PFSK-1 (cell line): ENCODE data around the gene GPR108.

Source experiments
- FOXP2 ChIP-seq: optimal IDR thresholded peaks from 2 replicates; pipeline ENCODE3; 2011; ENCODE audit warnings: borderline replicate concordance, control low read depth, inconsistent platforms; ENCODE audit not compliant: insufficient read depth; ENCODE audit errors: extremely low read length, extremely low read depth
- POLR2AphosphoS5 ChIP-seq: IDR thresholded peaks from 2 replicates; pipeline ENCODE4 v1.6.1; 2012; ENCODE audit warnings: low read depth, mild to moderate bottlenecking, control low read depth, low read length, moderate library complexity
- REST ChIP-seq, 2 experiments: IDR thresholded peaks; 2 replicates each; pipeline versions ENCODE4 v1.6.1 to v1.8.0; 2011 to 2012; ENCODE audit warnings: low read depth in 2 of 2, low read length in 2 of 2, control low read depth in 1 of 2, inconsistent platforms in 1 of 2, mild to moderate bottlenecking in 1 of 2, moderate library complexity in 1 of 2; ENCODE audit not compliant: insufficient read depth in 1 of 2
- SIN3A ChIP-seq: IDR thresholded peaks from 2 replicates; pipeline ENCODE4 v1.6.1; 2012; ENCODE audit warnings: mild to moderate bottlenecking, low read length, moderate library complexity, borderline replicate concordance; ENCODE audit not compliant: insufficient read depth
- TAF1 ChIP-seq: IDR thresholded peaks from 2 replicates; pipeline ENCODE4 v1.6.1; 2012; ENCODE audit warnings: low read length, control low read depth, borderline replicate concordance; ENCODE audit not compliant: insufficient read depth

GPR108 gene

GRCh38 chr19:6740589-6741343 lies 3.4 kb upstream of the GPR108 start:
- TF ChIP-seq FOXP2 (no peak), POLR2AphosphoS5 (no peak), TAF1 (no peak), SIN3A (no peak), REST (IDR thresholded peaks at IDR 0.05; ENCODE audit: insufficient read depth in 1 of 2, low read depth in 2 of 2, low read length in 2 of 2) (no peak)

- TF ChIP-seq TAF1 (no peak), POLR2AphosphoS5 (no peak), REST (IDR thresholded peaks at IDR 0.05; ENCODE audit: insufficient read depth in 1 of 2, low read depth in 2 of 2, low read length in 2 of 2) (no peak)
These were observed 2.7 kb upstream of the GPR108 start for GRCh38 chr19:6739883-6740588.

GRCh38 chr19:6739390-6739882 lies 2.1 kb upstream of the GPR108 start, which contains the start of gene TRIP10:
TRIP10 (plus strand) TSS chr19:6739680; CDS start chr19:6739762, 82 bp downstream.
- no peak for TF ChIP-seq POLR2AphosphoS5
- no peak for TF ChIP-seq SIN3A
- TF ChIP-seq REST (IDR thresholded peaks at IDR 0.05; ENCODE audit: insufficient read depth in 1 of 2, low read depth in 2 of 2, low read length in 2 of 2) = no peak
- no peak for TF ChIP-seq TAF1
- TF ChIP-seq FOXP2 = no peak

GRCh38 chr19:6738787-6739389 lies 1.5 kb upstream of the GPR108 start:
- TF ChIP-seq POLR2AphosphoS5 (no peak), TAF1 (no peak), REST (IDR thresholded peaks at IDR 0.05; ENCODE audit: insufficient read depth in 1 of 2, low read depth in 2 of 2, low read length in 2 of 2) (no peak), SIN3A (no peak), FOXP2 (no peak)
